PFSK-1 (cell line): ENCODE results near the gene CBX8.

Experiments
- FOXP2 ChIP-seq: optimal IDR thresholded peaks from 2 replicates; pipeline ENCODE3; 2011; ENCODE audit warnings: borderline replicate concordance, control low read depth, inconsistent platforms; ENCODE audit not compliant: insufficient read depth; ENCODE audit errors: extremely low read length, extremely low read depth
- POLR2AphosphoS5 ChIP-seq: IDR thresholded peaks from 2 replicates; pipeline ENCODE4 v1.6.1; 2012; ENCODE audit warnings: low read depth, mild to moderate bottlenecking, control low read depth, low read length, moderate library complexity
- SIN3A ChIP-seq: IDR thresholded peaks from 2 replicates; pipeline ENCODE4 v1.6.1; 2012; ENCODE audit warnings: mild to moderate bottlenecking, low read length, moderate library complexity, borderline replicate concordance; ENCODE audit not compliant: insufficient read depth
- TAF1 ChIP-seq: IDR thresholded peaks from 2 replicates; pipeline ENCODE4 v1.6.1; 2012; ENCODE audit warnings: low read length, control low read depth, borderline replicate concordance; ENCODE audit not compliant: insufficient read depth
- TF ChIP-seq, protein P1 (sequence below), 2 experiments: IDR thresholded peaks; 2 replicates each; pipeline versions ENCODE4 v1.6.1 to v1.8.0; 2011 to 2012; ENCODE audit warnings: low read depth in 2 of 2, low read length in 2 of 2, control low read depth in 1 of 2, inconsistent platforms in 1 of 2, mild to moderate bottlenecking in 1 of 2, moderate library complexity in 1 of 2; ENCODE audit not compliant: insufficient read depth in 1 of 2

DNA sequence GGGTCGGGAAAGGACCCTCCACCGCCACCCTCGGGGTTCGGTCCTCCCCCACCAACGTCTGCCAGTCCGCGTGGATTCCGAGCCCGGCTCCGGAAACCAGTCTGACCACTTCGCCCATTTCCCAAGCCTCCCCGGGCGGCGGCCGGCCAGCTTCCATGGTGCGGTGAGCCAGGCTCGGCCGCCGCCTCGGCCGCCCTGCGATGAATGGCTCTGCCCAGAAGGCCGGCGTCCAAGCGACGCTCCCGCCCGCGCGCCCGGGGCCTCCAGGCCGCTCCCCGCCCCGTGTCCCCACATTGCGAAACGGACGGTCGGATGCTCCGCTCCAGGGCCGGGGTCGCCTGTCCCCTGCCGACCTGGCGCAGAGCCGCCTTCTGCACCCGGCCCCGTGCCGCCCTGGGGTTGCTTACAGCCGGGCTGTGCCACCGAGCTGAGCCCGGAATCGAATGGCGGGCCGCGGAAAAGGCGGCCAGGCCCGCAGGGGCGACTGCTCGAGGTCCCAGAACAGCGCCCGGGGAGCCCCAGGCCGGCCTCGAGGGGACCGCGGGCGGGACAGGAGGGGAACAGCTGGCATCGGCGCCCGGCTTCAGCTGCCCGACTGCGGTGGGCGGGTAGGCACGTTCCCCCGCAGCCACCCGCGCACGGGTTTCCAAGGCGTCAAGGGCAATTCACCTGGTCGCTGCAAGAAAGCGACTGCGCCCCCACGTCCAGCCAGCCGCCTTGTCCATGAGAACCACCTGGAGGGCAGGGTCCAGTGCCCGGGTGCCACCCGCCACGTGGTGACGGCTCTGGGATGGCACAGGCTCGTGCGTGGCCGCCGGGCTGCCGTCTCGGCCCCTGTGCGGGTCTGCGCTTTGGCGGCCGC is 18.3 kb upstream of the CBX8 start:
- TF ChIP-seq POLR2AphosphoS5 (no peak), SIN3A (no peak), TAF1 (no peak), FOXP2 (no peak)
- TF ChIP-seq, protein P1, sequence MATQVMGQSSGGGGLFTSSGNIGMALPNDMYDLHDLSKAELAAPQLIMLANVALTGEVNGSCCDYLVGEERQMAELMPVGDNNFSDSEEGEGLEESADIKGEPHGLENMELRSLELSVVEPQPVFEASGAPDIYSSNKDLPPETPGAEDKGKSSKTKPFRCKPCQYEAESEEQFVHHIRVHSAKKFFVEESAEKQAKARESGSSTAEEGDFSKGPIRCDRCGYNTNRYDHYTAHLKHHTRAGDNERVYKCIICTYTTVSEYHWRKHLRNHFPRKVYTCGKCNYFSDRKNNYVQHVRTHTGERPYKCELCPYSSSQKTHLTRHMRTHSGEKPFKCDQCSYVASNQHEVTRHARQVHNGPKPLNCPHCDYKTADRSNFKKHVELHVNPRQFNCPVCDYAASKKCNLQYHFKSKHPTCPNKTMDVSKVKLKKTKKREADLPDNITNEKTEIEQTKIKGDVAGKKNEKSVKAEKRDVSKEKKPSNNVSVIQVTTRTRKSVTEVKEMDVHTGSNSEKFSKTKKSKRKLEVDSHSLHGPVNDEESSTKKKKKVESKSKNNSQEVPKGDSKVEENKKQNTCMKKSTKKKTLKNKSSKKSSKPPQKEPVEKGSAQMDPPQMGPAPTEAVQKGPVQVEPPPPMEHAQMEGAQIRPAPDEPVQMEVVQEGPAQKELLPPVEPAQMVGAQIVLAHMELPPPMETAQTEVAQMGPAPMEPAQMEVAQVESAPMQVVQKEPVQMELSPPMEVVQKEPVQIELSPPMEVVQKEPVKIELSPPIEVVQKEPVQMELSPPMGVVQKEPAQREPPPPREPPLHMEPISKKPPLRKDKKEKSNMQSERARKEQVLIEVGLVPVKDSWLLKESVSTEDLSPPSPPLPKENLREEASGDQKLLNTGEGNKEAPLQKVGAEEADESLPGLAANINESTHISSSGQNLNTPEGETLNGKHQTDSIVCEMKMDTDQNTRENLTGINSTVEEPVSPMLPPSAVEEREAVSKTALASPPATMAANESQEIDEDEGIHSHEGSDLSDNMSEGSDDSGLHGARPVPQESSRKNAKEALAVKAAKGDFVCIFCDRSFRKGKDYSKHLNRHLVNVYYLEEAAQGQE (IDR thresholded peaks at IDR 0.05; ENCODE audit: insufficient read depth in 1 of 2, low read depth in 2 of 2, low read length in 2 of 2), result no peak
